Bronchial epithelial cell (primary cell): ENCODE results near the gene EEPD1. TPM values are rescaled to one million over a fixed set of nuclear protein-coding genes. Genes with fewer than 3 reads are reported as not detected.

ENCODE experiments used
- DNase-seq: peaks from one replicate; pipeline ENCODE4 v3.0.0-alpha.2; 2010; ENCODE audit warnings: low read depth
- FAIRE-seq: peaks from 2 replicates; lab custom pipeline; 2011; peaks lifted over from hg19 to GRCh38; lab: Jason Lieb, UNC
- H3K27me3 ChIP-seq: 2 replicates; pipeline ENCODE4 v1.5.1; 2011; ENCODE audit warnings: low read length; ENCODE audit not compliant: control insufficient read depth, insufficient read depth
- H3K36me3 ChIP-seq: 2 replicates; pipeline ENCODE4 v1.5.1; 2011; ENCODE audit warnings: low read length; ENCODE audit not compliant: control insufficient read depth, insufficient read depth
- H3K4me3 ChIP-seq: 2 replicates; pipeline ENCODE4 v1.5.1; 2011; ENCODE audit warnings: mild to moderate bottlenecking, low read depth, low read length, control low read depth
- total RNA-seq: library from RNA; depleted of rRNA; stranded (reverse); fragments of >200 nt; gene quantifications from 2 replicates; pipeline ENCODE4 v1.2.1, GENCODE V29; 2014
- TF ChIP-seq, protein P1 (sequence below): IDR thresholded peaks from 2 replicates; pipeline ENCODE4 v1.5.1; 2011; ENCODE audit warnings: mild to moderate bottlenecking, moderate library complexity, low read length, control low read depth, inconsistent platforms; ENCODE audit not compliant: insufficient read depth, severe bottlenecking

EEPD1 gene
- total RNA-seq, 1 donor from 2014 or later: 2.9 TPM

DNA sequence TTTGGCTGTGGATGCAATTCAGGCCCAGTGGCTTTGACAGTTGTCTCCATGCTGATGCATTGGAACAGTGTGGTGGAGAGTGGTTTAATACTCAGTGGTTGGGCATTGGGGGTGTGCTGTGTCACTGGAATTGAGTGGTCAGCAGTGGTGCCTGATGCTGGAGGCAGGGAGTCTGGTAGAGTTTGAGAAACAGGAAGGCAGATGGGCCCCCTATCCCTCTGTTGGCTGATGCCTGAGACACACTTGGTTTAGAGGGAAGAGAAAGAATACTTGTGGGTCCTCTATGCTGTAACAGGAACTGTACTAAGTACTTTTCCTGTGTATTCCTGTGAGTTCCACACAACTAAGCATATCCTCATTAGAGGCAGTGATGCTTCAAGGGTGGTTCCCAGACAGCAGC is 55.4 kb downstream of the EEPD1 start:
- FAIRE-seq: peak; percentile 83
- Histone ChIP-seq H3K36me3 (no peaks in the 10 kb centered on the region), H3K4me3 (no peak overlapping the region), H3K27me3 (no peaks in the 10 kb centered on the region)
- TF ChIP-seq, protein P1, sequence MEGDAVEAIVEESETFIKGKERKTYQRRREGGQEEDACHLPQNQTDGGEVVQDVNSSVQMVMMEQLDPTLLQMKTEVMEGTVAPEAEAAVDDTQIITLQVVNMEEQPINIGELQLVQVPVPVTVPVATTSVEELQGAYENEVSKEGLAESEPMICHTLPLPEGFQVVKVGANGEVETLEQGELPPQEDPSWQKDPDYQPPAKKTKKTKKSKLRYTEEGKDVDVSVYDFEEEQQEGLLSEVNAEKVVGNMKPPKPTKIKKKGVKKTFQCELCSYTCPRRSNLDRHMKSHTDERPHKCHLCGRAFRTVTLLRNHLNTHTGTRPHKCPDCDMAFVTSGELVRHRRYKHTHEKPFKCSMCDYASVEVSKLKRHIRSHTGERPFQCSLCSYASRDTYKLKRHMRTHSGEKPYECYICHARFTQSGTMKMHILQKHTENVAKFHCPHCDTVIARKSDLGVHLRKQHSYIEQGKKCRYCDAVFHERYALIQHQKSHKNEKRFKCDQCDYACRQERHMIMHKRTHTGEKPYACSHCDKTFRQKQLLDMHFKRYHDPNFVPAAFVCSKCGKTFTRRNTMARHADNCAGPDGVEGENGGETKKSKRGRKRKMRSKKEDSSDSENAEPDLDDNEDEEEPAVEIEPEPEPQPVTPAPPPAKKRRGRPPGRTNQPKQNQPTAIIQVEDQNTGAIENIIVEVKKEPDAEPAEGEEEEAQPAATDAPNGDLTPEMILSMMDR: no peak
- no peak for DNase-seq

DNA sequence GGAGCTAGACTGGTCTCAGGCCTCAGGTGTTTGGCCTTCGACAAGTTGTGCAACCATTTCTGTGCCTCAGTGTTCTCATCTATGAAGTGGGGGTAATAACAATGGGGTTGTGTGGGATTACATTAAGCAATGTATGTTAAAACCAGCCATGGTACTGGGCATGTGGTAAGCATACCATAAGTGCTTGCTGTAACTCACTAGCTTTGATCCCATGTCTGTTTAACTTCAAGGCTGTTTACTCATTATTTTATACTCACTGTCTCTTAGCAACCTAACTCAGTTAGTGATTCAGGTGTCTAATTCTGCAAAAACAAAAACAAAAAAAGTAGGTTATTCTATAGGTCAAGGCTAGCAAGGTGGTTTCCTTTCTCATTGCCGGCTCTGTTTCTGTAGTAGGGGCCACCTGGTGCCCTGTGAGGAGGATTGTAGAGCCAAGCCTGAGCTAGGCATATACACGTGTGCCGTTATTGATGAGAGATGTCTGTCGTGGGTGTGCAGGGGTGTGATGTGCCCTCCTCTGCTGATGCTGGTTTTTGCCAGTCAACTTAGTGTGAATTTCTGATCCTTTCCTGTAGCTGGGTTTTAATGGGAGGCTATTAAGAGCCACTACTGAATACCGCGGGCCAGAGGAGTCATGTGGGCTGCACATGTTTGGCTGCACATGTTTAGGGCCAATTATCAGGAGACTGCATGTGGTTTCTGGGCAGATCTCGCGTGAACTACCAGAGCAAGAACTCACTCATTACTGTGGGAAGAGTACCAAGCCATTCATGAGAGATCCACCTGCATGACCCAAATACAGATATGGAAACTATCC is 56.2 kb downstream of the EEPD1 start:
- DNase-seq: peak; percentile 44
- H3K4me3 ChIP-seq: no peak overlapping the region
- TF ChIP-seq, protein P1: no peak
- no peak for FAIRE-seq
- no peaks in the 10 kb centered on the region for H3K36me3 ChIP-seq
- H3K27me3 ChIP-seq: no peaks in the 10 kb centered on the region

DNA sequence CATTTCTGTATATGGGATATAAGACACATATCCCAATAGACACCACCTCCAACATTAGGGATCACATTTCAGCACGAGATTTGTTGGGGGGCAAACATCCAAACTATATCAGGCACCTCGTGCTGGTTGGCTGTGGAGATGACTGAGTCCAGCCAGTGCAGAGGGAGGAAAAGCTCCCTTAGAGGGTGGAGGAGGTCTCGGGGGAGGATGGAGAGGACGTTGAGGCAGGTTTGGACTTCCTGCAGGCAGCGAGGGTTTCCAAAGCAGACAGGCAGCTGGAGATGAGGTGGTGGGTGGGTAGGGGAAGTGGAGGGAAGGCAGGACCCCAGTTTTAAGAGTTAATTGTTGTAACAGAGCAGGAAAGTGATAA is 56.7 kb downstream of the EEPD1 start:
- TF ChIP-seq, protein P1: no peak
- no peak for FAIRE-seq
- Histone ChIP-seq H3K4me3 (no peak overlapping the region), H3K36me3 (no peaks in the 10 kb centered on the region), H3K27me3 (no peaks in the 10 kb centered on the region)
- DNase-seq: no peak

DNA sequence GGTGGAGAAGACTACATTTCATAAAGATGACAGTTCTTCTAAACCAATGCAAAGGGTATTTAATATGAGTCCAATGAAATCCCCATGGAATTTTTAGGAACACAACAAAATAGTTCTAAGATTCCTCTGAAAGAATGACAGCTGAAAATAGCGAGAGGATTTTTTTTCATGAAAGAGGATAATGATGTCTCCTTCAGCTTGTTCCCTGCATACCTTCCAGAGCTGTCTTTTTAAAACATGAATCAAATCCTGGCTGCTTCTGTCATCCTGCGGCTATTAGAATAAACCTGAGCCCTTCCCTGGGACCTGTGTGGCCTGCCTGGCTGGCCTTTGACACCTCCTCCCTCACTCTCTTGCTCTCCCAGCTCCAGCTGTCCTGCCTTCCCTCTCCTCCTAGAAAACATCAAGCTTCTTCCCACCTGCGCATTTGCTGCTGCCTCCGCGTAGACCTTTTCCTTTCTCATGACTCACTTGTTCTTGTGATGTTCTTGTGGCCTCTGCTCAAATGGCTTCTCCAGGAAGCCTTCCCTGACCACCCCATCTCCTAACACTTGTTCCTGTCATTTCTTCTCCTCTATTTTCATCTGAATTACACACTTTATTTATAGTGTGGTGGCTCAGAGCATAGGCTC is 57.4 kb downstream of the EEPD1 start:
- TF ChIP-seq, protein P1: no peak
- no peaks in the 10 kb centered on the region for H3K36me3 ChIP-seq
- no peak overlapping the region for H3K4me3 ChIP-seq
- FAIRE-seq: no peak
- DNase-seq: no peak
- no peaks in the 10 kb centered on the region for H3K27me3 ChIP-seq

DNA sequence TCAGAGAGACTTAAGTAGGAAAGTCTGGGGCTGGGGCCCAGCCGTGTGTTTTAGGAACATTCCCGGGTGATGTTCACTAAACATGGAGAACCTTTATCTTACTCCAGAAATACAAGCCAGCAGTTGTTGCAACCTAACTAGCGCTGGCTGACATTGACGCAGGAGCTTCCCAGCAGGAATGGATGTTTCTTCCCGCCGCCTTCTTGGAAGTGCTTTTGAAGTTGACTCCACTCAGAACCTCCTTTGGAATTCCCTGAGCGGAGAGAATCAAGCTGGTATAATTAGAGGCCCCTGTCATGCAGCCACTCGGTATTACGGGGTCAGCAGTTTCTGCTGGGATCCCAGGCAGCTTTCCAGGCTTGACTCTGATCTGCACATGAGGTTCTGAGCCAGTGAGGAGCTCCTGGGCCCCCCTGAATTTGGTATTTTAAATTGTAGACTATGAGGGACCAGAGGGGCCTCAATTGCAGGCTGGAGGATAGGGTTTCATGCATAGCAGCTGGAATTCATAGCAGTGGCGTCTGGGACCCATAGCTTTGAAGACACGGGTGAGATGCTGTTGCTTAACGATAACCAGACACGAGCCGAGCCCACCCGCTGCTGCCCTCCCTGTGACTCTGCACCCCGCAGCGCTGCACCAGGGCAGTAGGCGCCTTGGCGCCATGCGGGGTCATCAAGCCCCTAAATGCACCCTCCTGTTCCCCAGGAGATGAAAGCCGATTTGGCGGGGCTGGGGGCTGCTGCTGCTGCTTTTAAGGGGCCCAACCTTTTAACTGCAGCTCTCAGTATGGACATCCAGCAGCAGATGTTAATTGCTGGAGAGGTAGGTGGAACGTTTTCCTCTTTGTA is 61.8 kb downstream of the EEPD1 start:
- TF ChIP-seq, protein P1: no peak
- DNase-seq: no peak
- H3K4me3 ChIP-seq: no peak overlapping the region
- no peak for FAIRE-seq
- H3K27me3 ChIP-seq: no peaks in the 10 kb centered on the region
- no peaks in the 10 kb centered on the region for H3K36me3 ChIP-seq
